ENCODE results near the gene FRG2.
A peak's percentile ranks its signal among the peaks of the same experiment; 100 is the strongest.
"Not testable (repeated sequence)": the region's sequence is repeated elsewhere in the genome, so short reads cannot be mapped to it uniquely, and the experiment has no call there.

Gene FRG2

GRCh38 chr4:190027156-190027555 lies at the start of gene FRG2:
FRG2 (minus strand) TSS chr4:190027256; CDS start chr4:190027204, 52 bp downstream.
- DNase-seq, result not testable (repeated sequence)

GRCh38 chr4:190068351-190068750 lies 41.3 kb upstream of the FRG2 start:
- DNase-seq, result not testable (repeated sequence)

- peak; percentile 16 for DNase-seq
These were observed 37.7 kb upstream of the FRG2 start for GRCh38 chr4:190064805-190065204.

GRCh38 chr4:190064342-190064741 lies 37.3 kb upstream of the FRG2 start, which contains the start of gene DBET:
DBET (plus strand) TSS chr4:190064502.
- peak; percentile 2 for DNase-seq

GRCh38 chr4:190058997-190059396 lies 31.9 kb upstream of the FRG2 start:
- DNase-seq, result not testable (repeated sequence)

GRCh38 chr4:190049378-190050239 lies 22.6 kb upstream of the FRG2 start:
- not testable (repeated sequence) for DNase-seq

GRCh38 chr4:190047627-190048026 lies 20.6 kb upstream of the FRG2 start:
- DNase-seq, result not testable (repeated sequence)

GRCh38 chr4:190040873-190041272 lies 13.8 kb upstream of the FRG2 start:
- not testable (repeated sequence) for DNase-seq

GRCh38 chr4:190037704-190038388 lies 10.8 kb upstream of the FRG2 start:
- not testable (repeated sequence) for DNase-seq

GRCh38 chr4:190031264-190031663 lies 4.2 kb upstream of the FRG2 start:
- DNase-seq, result not testable (repeated sequence)

GRCh38 chr4:190022614-190023281 lies 4.3 kb downstream of the FRG2 start:
- peak; percentile 55 for DNase-seq

GRCh38 chr4:190021973-190022372 lies 5.1 kb downstream of the FRG2 start:
- DNase-seq, result not testable (repeated sequence)

- peak; percentile 82 for DNase-seq
These were observed 6.0 kb downstream of the FRG2 start for GRCh38 chr4:190020790-190021717.

GRCh38 chr4:190019859-190020463 lies 7.1 kb downstream of the FRG2 start:
- DNase-seq, result peak; percentile 44

GRCh38 chr4:190019023-190019858 lies 7.8 kb downstream of the FRG2 start:
- DNase-seq, result peak; percentile 62

- no peak for DNase-seq
These were observed 8.7 kb downstream of the FRG2 start for GRCh38 chr4:190018201-190018920.

GRCh38 chr4:190017357-190018200 lies 9.5 kb downstream of the FRG2 start:
- peak; percentile 64 for DNase-seq

GRCh38 chr4:190016369-190017289 lies 10.4 kb downstream of the FRG2 start:
- peak; percentile 32 for DNase-seq

All from retina (tissue), 1 donor.